Uterus (tissue), 2 donors: ENCODE results near the gene PDE8A.

ENCODE experiments used
- POLR2A ChIP-seq, 2 donors: fragments of 450-650 bp; IDR thresholded peaks; one replicate each; pipeline ENCODE4 v1.6.1; 2016; ENCODE audit warnings: antibody characterized with exemption in 2 of 2, mild to moderate bottlenecking in 1 of 2, moderate library complexity in 1 of 2
- TF ChIP-seq, protein P1 (sequence below), 4 experiments: fragments of 200-600 bp in 2 of 4; fragments of 450-650 bp in 2 of 4; sonication (generic) in 2 of 4; IDR thresholded peaks; one replicate each; pipeline ENCODE4 v1.5.1; 2016 to 2019; ENCODE audit warnings: antibody characterized with exemption in 4 of 4, mild to moderate bottlenecking in 2 of 4, moderate library complexity in 1 of 4

DNA sequence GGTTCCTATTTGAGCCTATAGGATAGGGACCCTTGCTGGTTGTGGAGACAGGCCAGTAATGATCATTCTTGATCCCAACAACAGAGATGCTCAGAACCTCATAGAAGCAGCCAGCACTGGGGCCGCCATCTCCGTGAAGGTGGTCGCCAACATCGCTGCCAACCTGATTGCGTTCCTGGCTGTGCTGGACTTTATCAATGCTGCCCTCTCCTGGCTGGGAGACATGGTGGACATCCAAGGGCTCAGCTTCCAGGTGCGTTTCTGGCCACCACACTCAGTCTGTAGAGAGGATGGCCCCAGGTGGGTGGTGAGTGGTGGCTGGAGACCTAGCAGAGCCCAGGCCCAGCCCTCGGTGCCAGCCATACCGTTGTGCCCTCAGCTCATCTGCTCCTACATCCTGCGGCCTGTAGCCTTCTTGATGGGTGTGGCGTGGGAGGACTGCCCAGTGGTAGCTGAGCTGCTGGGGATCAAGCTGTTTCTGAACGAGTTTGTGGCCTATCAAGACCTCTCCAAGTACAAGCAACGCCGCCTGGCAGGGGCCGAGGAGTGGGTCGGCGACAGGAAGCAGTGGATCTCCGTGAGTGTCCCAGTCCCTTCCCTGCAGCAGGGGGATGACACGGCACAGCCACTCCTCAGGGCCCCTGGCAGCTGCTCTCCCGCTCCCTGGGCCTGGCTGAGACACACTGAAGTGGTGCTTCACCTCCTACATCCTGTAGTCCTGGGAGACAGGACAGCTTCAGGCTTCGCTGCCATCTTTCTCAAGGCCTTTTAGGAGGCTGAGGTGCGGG, 46.5 kb upstream of the PDE8A start:
- TF ChIP-seq, protein P1, sequence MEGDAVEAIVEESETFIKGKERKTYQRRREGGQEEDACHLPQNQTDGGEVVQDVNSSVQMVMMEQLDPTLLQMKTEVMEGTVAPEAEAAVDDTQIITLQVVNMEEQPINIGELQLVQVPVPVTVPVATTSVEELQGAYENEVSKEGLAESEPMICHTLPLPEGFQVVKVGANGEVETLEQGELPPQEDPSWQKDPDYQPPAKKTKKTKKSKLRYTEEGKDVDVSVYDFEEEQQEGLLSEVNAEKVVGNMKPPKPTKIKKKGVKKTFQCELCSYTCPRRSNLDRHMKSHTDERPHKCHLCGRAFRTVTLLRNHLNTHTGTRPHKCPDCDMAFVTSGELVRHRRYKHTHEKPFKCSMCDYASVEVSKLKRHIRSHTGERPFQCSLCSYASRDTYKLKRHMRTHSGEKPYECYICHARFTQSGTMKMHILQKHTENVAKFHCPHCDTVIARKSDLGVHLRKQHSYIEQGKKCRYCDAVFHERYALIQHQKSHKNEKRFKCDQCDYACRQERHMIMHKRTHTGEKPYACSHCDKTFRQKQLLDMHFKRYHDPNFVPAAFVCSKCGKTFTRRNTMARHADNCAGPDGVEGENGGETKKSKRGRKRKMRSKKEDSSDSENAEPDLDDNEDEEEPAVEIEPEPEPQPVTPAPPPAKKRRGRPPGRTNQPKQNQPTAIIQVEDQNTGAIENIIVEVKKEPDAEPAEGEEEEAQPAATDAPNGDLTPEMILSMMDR (IDR thresholded peaks at IDR 0.05), result no peak
- TF ChIP-seq POLR2A (IDR thresholded peaks at IDR 0.05), result no peak
